Panc1 (cell line): Measurements from ENCODE around the gene CFAP100.

Experiments used
- POLR2AphosphoS5 ChIP-seq: IDR thresholded peaks from 2 replicates; pipeline ENCODE4 v1.6.1; 2012; ENCODE audit warnings: mild to moderate bottlenecking, low read depth, low read length, moderate library complexity
- SIN3A ChIP-seq: IDR thresholded peaks from 2 replicates; pipeline ENCODE4 v1.6.1; 2012; ENCODE audit warnings: low read depth, mild to moderate bottlenecking, low read length, moderate library complexity, borderline replicate concordance; ENCODE audit not compliant: insufficient read depth
- TCF7L2 ChIP-seq: IDR thresholded peaks from 2 replicates; pipeline ENCODE4 v1.6.1; 2011; ENCODE audit warnings: mild to moderate bottlenecking, low read depth, low read length, inconsistent platforms
- TF ChIP-seq, protein P1 (sequence below): fragments of 450-650 bp; IDR thresholded peaks from 2 replicates; pipeline ENCODE4 v1.5.1; 2017; ENCODE audit warnings: mild to moderate bottlenecking
- TF ChIP-seq, protein P2 (sequence below), 2 experiments: IDR thresholded peaks; 2 replicates each; pipeline ENCODE4 v1.6.1; 2011 to 2012; ENCODE audit warnings: low read depth in 2 of 2, control low read depth in 1 of 2, low read length in 1 of 2, mild to moderate bottlenecking in 1 of 2, moderate library complexity in 1 of 2; ENCODE audit not compliant: insufficient read depth in 1 of 2

DNA sequence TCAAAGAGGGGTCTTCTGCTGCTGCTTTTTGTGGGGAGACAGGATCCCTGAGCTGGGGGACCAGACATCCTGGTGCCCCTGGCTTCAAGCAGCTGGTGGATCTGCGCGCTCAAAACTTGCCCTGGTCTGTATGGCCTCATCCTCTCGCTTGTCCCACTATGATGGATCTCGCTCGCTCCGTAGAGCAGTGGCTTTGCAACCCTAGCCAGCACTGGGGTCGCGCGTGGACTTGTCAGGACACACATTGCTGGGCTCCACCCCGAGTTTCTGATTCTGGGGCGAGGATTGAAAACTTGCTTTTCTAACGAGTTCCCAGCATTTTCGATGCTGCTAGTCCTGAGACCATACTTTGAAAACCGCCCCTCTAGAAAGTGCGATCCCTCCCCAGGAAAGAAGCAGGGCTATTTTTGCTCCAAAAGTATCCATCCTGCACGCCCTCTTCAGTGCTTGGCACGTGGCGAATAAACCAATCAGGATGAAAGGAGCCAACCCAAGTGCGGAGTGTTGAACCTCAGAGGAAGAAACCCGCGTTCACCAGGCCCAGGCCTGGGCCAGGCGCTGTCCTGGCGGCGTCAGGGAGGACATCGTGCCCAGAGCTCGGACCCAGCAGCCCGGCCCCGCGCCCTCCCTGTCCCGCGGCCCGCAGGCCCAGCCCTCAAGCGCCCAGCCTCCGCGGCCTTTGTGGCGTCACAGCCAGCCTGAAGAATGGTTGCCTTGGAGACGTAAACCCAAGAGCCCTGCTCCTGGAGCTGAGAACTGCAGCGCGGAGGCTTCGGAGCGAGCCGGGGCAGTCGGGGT is at the start of gene CFAP100:
- TF ChIP-seq, protein P1, sequence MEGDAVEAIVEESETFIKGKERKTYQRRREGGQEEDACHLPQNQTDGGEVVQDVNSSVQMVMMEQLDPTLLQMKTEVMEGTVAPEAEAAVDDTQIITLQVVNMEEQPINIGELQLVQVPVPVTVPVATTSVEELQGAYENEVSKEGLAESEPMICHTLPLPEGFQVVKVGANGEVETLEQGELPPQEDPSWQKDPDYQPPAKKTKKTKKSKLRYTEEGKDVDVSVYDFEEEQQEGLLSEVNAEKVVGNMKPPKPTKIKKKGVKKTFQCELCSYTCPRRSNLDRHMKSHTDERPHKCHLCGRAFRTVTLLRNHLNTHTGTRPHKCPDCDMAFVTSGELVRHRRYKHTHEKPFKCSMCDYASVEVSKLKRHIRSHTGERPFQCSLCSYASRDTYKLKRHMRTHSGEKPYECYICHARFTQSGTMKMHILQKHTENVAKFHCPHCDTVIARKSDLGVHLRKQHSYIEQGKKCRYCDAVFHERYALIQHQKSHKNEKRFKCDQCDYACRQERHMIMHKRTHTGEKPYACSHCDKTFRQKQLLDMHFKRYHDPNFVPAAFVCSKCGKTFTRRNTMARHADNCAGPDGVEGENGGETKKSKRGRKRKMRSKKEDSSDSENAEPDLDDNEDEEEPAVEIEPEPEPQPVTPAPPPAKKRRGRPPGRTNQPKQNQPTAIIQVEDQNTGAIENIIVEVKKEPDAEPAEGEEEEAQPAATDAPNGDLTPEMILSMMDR, result no peak
- TF ChIP-seq POLR2AphosphoS5 (no peak), SIN3A (no peak), TCF7L2 (no peak)
- TF ChIP-seq, protein P2, sequence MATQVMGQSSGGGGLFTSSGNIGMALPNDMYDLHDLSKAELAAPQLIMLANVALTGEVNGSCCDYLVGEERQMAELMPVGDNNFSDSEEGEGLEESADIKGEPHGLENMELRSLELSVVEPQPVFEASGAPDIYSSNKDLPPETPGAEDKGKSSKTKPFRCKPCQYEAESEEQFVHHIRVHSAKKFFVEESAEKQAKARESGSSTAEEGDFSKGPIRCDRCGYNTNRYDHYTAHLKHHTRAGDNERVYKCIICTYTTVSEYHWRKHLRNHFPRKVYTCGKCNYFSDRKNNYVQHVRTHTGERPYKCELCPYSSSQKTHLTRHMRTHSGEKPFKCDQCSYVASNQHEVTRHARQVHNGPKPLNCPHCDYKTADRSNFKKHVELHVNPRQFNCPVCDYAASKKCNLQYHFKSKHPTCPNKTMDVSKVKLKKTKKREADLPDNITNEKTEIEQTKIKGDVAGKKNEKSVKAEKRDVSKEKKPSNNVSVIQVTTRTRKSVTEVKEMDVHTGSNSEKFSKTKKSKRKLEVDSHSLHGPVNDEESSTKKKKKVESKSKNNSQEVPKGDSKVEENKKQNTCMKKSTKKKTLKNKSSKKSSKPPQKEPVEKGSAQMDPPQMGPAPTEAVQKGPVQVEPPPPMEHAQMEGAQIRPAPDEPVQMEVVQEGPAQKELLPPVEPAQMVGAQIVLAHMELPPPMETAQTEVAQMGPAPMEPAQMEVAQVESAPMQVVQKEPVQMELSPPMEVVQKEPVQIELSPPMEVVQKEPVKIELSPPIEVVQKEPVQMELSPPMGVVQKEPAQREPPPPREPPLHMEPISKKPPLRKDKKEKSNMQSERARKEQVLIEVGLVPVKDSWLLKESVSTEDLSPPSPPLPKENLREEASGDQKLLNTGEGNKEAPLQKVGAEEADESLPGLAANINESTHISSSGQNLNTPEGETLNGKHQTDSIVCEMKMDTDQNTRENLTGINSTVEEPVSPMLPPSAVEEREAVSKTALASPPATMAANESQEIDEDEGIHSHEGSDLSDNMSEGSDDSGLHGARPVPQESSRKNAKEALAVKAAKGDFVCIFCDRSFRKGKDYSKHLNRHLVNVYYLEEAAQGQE (IDR thresholded peaks at IDR 0.05; ENCODE audit: insufficient read depth in 1 of 2, low read depth in 2 of 2, low read length in 1 of 2), result no peak
